ENCODE results near the gene CILP2.

Gene CILP2

GRCh38 chr19:19529783-19530422, 8.2 kb upstream of the CILP2 start:
- no peak for DNase-seq

GRCh38 chr19:19530423-19530804, 7.7 kb upstream of the CILP2 start:
- no peak for DNase-seq

- DNase-seq: no peak
These were observed 7.2 kb upstream of the CILP2 start for GRCh38 chr19:19530889-19531288.

DNA sequence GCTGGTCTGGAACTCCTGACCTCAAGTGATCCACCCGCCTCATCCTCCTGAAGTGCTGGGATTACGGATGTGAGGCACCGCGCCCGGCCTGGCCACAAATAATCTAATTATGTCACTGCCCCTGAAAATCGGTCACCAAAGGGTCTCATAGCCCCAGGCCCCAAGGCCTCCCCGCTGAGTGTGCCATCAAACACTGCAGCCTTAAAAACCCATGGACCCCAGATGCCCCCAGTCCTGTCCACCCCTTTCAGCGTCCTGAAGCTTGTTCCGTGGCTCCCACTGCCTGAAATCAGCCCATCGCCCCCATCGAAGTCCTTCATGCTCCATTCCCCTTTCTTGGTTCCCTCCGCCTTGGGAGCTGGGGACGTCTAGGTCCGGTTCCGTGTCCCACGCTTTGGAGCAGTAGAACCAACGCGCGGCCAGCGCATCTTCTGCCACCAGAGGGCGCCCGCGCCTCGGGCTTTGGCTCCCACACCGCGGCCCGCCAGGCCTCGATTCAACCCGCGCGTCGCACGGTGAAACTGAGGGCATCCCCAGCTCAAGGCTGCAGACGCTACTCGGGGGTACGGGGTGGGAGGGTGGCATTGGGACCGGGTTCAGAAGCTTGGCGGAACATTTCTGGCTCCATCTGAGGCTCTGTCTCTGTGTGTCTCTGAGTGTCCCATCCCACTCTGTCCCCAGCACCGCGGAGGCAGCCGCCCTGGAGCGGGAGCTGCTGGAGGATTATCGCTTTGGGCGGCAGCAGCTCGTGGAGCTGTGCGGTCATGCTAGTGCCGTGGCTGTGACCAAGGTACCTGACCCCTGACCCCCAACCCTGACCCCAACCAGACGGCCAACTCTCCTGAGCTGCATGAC, 5.9 kb upstream of the CILP2 start:
- DNase-seq: peak; percentile 90

DNA sequence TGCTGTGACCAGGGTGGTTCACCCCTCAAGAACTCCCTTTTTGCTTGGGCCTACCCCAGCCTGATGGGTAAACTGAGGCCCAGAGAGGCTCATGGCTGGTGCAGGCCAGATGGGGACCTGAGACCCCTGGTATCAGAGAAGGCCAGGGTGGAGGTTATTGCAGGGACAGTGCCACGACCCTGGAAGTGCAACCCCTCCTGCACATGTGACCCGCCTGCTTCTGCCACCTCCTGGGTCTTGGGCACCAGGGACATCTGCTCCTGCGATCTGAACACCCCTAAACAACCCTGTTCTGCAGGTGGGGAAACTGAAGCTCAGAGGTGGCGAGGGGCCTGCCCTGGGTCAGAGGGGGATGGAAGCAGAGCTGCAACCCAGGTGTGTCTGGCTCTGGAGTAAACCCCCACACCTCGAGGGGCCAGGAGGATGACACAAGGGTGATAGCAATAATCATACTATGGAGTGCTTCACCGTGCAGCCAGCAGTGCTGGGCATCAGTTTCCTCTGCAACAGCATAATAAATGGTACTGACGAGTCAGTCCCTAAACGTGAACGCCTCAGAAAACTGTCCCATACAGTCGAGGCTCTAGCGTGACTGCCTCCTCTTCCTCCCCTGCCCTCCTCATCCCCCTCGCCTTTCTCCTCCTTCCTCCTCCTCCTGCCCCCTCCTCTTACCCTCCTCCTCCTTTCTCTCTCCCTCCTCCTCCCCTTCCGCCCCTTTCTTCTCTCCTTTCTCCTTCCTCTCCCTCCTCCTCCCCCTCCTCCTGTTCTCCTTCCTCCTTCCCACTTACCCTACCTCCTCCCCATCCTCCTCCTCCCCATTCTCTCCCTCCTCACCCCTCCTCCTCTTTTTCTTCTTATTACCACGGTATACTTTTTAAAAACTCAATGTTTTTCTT, 5.0 kb upstream of the CILP2 start:
- no peak for DNase-seq

DNA sequence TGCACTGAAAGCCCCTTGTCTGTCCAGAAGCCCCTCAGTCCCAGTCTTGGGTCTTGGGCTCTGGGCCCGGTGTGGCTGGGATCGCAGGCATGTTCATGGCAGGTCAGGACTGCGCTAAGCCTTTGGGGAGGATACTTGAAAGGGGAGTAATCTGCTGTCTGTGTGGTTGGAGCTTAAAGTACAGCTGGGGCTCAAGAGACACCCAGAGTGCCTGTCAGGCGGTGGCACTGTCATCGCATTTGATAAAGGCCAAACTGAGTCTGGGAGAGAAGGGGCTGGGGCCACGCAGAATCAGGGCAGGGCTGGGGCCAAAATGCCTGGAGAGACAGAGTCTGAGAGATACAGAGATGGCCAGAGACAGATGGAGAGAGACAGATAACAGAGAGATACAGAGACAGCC, 4.2 kb upstream of the CILP2 start:
- no peak for DNase-seq

DNA sequence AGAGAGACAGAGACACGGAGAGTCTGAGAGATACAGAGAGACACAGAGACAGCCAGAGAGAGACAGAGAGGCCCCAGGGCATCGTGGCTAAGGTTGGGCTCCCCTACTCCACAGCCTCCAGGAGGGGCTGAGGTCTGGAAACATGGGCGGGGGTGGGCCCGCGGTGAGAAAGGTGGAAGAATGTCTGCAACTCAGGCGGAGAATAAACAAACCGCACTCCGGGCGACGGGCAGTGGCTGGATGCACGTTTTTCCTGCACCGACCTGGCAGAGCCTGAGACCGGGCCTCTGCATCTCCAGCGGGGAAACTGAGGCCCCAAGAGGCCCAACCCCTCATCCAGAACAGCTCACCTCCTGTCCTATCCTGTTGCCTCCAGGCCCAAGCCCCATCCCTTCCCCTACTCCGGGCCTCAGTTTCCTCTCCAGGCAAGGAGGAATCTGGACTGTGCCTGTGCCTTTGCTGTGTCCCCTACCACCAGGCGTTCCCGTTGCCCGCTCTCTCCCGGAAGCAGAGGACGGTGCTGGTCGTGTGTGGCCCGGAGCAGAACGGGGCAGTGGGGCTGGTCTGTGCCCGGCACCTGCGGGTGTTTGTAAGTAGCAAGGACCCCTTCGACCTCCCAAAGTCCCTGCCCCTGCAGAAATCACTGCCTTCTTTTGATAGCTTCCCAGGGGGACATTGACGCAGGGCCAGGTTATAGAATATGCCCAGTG, 3.4 kb upstream of the CILP2 start:
- no peak for DNase-seq

DNA sequence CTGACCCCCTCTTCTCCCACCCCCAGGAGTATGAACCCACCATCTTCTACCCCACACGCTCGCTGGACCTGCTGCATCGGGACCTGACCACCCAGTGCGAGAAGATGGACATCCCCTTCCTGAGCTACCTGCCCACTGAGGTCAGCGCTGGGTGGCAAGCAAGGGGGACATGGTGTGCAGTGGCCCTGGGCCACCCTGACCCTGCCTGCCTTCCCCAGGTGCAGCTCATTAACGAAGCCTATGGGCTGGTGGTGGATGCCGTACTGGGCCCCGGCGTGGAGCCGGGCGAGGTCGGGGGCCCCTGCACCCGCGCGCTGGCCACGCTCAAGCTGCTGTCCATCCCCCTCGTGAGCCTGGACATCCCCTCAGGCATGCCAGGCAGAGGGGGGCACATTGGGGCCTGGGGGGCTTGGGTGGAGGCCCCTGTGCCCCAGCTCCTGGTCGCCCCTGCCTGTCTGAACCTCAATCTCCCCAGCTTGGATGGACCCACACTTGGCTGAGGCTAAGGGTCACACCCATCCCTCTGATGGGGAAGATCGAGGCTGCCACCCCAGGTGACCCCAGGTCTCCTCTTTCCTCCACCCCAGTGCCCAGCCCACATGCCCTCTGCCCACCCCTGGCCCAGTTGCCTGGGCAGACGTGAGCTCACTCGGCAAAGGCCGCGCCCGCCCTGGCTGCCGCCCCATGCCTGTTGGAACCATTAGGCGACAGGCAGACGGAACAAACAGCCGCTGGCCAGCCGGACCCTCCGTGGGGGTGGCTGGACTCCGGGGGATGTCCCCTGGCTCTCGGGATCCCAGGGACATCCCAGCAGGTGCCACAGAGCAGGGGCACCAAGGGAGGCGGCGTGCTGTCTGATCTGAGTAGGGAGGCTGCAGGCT, 2.5 kb upstream of the CILP2 start:
- DNase-seq: no peak

DNA sequence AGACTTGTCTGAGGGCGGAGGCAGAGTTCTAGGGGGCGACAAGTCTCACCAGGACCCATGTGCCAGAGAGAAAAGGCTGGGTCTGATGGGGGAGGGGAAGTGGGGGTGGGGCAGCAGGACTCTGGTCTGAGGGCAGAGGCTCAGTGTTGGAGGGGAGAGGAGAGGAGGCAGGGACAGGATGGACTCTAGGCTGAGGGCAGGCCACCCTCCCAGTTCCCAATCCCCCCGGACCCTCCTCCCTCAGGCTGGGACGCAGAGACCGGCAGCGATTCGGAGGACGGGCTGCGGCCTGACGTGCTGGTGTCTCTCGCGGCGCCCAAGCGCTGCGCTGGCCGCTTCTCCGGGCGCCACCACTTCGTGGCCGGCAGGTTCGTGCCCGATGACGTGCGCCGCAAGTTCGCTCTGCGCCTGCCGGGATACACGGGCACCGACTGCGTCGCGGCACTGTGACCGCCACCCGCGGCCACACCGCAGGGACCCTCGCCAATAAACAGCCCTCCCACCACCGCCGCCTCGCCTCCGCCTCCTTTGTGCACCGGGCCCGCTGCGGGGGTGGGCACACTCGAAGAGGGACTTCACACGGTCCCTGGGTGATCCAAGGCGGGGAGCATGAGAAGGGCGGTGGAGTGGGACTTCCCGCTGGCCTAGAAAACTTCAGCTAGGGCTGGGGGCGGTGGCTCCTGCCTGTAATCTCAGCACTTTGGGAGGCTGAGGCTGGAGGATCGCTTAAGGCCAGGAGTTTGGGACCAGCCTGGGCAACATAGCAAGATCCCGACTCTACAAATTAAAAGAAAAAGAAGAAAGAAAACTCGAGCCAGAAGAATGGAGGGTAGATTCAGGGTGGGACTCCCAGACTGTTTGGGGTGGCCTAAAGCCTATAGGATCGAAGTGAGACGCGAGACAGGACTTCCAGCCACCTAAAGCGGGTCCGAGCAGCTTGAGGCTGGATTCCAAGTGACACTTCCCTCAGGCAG, 703 bp upstream of the CILP2 start:
- DNase-seq: no peak

DNA sequence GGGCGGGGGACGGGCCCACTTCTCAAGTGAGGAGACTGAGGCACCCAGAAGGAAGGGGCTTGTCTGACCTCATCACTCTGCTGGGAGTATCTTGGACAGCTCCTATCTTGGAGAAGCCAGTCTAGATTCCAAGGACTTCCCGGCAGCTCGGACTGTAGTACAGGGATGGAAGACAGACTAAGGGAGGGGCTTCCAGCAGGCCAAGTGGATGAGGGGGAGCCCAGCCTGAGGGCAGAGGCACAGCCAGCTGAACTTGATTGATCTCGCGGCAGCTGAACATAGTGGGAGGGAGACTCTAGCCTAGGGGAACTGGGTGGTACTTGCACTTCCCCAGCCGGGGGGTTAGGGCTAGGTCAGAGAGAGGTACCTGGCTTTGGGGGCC, 711 bp downstream of the CILP2 start:
- no peak for DNase-seq

- no peak for DNase-seq
These were observed 1.6 kb downstream of the CILP2 start for GRCh38 chr19:19539698-19540063.

DNA sequence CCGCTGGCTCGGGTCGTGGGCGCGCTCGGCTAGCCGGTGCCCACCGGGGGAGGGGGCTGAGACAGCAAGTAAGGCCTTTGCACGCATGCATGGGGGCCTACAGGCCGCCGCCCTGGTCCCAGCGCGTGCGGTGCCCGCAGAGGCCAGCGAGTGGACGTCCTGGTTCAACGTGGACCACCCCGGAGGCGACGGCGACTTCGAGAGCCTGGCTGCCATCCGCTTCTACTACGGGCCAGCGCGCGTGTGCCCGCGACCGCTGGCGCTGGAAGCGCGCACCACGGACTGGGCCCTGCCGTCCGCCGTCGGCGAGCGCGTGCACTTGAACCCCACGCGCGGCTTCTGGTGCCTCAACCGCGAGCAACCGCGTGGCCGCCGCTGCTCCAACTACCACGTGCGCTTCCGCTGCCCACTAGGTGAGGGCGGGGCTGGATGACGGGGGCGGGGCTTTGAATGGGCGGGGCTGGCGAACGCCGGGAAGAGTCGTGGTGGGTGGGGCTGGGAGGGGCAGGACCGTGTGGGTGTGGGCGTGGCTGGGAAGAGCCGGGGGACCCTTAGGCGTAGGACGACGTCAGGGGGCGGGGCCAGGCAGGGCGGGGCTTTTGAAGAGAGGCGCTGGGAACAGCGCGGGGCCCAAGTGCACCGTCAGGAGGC, 2.1 kb downstream of the CILP2 start:
- peak; percentile 74 for DNase-seq

GRCh38 chr19:19540715-19541515, 2.9 kb downstream of the CILP2 start:
- peak; percentile 43 for DNase-seq

DNA sequence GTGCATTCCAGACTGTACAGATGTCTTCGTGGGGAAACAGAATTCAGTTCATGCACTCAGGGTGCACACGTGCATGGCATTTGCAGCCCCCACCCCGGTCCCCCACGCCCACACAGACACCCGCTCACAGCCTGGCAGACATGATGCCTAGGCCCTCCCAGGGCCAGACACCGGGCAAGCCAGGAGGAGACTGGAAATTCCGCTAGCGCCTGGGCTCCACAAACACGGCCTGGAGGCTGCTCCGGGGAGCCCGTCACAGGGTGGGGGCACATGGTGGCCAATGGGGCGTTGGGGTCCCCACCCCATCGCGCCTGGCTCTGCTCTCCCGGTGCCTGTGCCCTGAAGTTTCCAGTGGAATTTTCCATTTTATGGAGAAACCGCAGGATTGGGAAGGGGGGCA, 3.6 kb downstream of the CILP2 start:
- DNase-seq: no peak

- peak; percentile 44 for DNase-seq
These were observed 4.4 kb downstream of the CILP2 start for GRCh38 chr19:19542507-19542906.

GRCh38 chr19:19543101-19543500, 5.0 kb downstream of the CILP2 start:
- no peak for DNase-seq

GRCh38 chr19:19543640-19544039, 5.6 kb downstream of the CILP2 start:
- no peak for DNase-seq

- DNase-seq: no peak
These were observed 6.3 kb downstream of the CILP2 start for GRCh38 chr19:19544257-19544953.

All from suppressor macrophage treated with lipopolysaccharide for 4 hours (primary cell).